22Rv1 (cell line): ENCODE results near the gene RUSF1.

Source experiments
- ZFX ChIP-seq: fragments of 450-650 bp; IDR thresholded peaks from 2 replicates; pipeline ENCODE4 v1.6.1; 2017; ENCODE audit warnings: antibody characterized with exemption, borderline replicate concordance
- TF ChIP-seq, protein P1 (sequence below): fragments of 450-650 bp; IDR thresholded peaks from 2 replicates; pipeline ENCODE4 v1.5.1; 2017; ENCODE audit warnings: mild to moderate bottlenecking

DNA sequence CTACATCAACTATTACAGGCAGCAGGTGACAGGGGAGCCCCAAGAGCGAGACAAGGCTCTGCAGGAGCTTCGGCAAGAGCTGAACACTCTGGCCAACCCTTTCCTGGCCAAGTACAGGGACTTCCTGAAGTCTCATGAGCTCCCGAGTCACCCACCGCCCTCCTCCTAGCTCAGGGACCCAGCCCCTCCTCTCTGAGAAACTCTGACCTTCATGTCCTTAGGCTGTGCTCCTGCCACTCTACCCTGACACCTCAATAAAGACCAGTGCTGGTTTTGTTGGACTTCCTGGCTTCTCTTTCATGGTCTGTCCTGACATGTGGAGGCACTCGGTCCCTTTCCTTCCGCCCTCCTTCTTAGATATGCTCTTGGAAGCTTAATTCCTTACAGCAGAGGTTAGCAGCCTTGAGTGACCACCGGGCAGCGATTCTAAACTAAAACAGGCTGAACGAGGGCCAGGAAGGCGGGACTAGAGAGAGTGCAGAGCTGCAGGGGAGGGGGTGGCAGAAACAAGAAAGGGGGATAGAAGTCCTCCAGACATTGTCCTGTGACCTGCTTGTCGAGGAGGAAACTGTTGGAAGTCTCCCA is 20.4 kb upstream of the RUSF1 start:
- TF ChIP-seq, protein P1, sequence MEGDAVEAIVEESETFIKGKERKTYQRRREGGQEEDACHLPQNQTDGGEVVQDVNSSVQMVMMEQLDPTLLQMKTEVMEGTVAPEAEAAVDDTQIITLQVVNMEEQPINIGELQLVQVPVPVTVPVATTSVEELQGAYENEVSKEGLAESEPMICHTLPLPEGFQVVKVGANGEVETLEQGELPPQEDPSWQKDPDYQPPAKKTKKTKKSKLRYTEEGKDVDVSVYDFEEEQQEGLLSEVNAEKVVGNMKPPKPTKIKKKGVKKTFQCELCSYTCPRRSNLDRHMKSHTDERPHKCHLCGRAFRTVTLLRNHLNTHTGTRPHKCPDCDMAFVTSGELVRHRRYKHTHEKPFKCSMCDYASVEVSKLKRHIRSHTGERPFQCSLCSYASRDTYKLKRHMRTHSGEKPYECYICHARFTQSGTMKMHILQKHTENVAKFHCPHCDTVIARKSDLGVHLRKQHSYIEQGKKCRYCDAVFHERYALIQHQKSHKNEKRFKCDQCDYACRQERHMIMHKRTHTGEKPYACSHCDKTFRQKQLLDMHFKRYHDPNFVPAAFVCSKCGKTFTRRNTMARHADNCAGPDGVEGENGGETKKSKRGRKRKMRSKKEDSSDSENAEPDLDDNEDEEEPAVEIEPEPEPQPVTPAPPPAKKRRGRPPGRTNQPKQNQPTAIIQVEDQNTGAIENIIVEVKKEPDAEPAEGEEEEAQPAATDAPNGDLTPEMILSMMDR, result no peak
- TF ChIP-seq ZFX, result no peak
